ENCODE data around the gene BMPR1B.

The BMPR1B gene

DNA sequence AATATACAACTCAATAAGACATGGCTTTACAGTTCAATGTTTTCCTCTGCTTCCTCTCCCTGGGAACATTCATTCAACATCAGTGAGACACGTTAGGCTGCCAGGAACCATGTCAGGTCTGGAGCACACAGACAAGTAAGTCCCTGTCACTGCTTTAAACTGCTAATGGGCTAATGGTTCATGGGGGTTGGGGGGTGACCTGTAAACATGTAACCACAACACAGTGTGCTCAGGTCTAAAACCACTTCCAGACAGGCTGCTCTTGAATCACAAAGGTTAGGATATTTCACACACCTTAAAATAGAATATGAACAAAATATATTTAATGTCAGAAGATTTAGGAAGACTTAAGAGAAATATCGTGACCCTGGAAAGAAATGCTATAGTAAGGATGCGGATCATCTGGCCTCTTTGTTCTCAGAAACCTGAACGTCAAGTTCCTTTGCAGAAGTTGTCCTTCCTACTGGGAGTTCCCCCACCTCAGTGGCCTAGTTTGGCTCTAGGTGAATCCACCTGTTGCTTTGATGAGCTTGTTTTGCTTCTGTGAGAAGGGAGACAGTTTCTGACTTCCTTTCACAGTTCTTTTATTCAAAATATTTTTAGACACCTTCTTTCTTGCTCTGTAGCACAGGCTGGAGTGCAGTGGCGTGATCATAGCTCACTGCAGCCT, 431.1 kb downstream of the BMPR1B start:
- DNase-seq (ENCODE audit: low read depth) = no peak

DNA sequence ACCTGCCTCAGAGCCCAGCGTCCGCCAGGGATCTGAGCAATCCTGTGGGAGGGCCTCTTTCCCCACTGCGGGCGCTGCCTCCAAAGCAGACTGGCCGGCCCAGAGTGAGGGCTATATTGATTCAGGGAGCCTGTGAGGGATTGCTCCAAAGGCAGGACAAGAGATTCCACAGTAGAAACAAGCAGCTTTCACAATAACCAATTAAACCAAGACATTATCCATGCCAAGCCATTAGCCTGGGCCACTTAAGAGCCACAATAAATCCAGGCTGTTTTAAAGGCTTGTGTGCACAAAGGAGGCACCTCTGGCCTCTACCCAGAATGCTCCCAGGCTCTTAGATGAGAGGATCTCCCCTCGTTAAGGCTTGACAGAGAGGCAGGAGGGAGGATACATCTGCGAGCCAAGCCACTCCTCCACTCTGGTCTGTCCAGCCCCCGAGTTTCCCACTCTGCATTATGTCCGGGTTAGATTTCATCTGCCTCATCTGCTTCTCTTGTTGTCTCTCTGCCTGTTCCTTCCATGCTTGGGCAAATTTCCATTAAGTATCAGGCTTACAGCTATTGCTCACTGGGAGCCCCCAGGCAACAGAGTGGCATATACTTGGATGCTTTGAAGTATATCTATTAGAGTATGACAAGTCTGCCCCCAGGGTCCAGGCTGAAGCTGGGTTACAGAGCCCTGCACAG, 433.1 kb downstream of the BMPR1B start:
- DNase-seq (ENCODE audit: low read depth) = no peak

DNA sequence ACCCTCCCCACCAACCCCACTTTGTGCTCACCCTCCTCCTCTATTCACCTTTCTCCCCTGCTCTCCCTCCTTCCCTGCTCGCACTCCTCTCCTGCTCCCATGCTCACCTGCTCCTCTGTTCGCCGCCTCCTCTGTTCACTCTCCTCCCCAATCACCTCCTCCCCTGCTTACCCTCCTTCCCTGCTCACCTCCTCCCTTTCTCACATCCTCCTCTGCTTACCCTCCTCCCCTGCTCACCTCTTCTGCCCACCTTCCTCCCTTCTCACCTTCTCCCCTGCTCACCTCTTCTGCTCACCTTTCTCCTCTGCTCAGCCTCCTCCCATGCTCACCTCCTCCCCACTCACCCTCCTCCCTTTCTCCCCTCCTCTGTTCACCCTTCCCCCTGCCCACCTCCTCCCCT, 433.8 kb downstream of the BMPR1B start:
- DNase-seq (ENCODE audit: low read depth) = no peak

DNA sequence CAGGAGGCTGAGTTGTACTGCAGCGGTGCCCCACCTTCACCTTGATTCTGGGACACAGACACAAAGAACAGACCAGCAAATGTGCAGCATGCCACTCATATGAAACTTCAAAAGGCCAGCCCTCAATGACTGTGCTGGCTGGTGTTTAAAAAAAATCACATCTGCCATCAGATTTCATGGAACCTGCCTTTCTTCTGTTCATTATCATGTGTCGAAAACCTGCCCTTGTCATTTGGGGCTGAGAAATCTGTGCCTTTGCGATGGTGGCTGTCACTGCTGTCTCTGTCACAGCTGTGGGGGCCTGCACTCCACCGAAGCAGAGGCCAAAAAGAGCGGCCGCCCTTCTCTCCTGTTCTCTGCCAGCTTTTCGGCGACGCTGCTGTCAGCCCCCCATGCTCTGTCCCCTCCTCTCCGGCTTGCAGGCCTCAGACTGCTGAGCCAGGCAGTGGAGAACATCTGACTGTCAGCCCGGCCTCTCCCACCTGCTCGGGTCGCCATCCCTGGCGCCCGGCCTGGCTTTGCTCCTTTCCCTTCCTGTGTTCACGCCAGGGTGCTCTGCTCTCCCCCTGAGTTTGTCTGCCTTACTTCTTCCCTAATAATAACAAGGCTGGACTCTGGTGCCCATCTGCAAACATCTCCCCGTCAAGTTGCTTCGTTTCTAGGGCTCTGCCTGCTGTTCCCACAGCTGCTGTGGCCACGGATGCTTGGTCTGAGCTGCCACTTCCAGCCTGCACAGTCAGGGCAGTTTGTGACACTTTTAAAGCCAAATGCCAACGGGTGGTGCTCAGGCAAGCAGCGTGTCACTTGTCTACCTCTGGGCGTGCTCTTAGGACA, 435.9 kb downstream of the BMPR1B start:
- no peak for DNase-seq (ENCODE audit: low read depth)

- DNase-seq (ENCODE audit: low read depth) = no peak
Measured at GRCh38 chr4:95197353-95197752, 439.6 kb downstream of the BMPR1B start.

- no peak for DNase-seq (ENCODE audit: low read depth)
Measured at GRCh38 chr4:95198961-95199360, 441.2 kb downstream of the BMPR1B start.

- DNase-seq (ENCODE audit: low read depth) = no peak
Measured at GRCh38 chr4:95204267-95204844, 446.6 kb downstream of the BMPR1B start.

- DNase-seq (ENCODE audit: low read depth) = no peak
Measured at GRCh38 chr4:95204873-95205272, 447.1 kb downstream of the BMPR1B start.

Data from EH (cell line).